Measurements from ENCODE around the gene KLF7.

The KLF7 gene

DNA sequence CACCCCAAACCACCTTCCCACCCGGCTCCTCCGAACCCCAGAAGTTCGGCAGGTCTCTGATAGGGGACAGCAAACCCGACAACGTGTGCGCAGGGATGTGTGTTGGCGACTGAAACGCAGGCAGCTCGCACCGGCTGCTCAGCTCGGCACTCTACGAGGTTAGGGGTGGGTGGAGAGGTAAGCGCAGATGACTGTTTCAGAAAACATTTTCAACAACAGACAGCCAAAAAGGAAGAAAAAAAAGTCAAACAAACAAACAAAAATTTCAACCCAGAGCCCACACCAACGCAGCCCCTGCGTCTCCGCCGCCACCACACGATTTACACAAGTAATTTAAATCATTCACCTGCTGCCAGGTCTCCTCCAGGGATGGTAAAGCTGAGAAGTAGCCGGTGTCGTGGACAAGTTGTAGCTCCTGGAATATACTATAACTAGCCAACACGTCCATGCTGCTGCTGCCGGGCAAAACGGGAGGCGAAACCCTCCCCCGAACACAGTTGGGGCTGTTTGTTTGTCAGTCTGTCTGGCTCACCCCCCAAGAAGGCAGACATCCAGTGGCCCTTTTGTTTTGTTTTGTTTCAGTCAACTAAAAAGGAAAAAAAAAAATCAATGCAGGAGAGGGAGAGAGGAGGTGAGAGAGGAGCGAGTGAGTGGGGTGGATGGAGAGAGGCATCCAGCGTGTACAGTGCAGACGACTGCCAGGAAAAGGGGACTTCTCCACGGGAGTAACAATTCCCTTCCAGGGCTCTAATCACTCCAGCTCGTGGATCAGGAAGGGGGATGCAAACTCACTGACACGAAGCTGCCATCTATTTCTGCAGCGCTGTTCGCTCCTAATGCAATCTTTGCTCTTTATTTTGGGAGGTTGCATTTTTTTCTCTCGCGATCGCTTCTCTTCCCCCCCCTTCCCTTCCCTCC, at the start of gene KLF7:
Gene KLF7, minus strand, starts transcription at position 828 of the 918 bp plus-strand sequence. Its CDS starts 380 bp downstream, at position 448.
- DNase-seq (ENCODE audit: low spot score): peak; percentile 61

DNA sequence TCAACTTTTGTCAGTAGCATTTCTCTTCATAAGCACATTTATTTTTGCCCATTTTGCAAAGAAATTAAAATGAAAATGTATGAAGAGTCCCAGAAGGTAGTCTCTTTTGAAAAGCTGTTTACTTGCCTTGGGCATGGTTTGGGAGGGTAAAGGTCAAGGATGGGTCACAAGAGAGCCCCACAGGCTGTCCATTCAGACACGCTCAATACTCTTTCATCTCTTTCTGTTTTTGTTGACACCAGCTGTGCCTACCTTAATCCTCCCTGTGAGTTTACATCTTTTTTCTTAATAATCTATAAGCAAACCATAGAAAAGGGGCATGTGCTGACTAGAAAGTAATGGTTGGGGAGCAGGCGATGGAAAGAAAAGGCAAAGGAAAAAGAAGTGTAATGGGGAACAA, 49.6 kb upstream of the KLF7 start:
- DNase-seq (ENCODE audit: low spot score): no peak

DNA sequence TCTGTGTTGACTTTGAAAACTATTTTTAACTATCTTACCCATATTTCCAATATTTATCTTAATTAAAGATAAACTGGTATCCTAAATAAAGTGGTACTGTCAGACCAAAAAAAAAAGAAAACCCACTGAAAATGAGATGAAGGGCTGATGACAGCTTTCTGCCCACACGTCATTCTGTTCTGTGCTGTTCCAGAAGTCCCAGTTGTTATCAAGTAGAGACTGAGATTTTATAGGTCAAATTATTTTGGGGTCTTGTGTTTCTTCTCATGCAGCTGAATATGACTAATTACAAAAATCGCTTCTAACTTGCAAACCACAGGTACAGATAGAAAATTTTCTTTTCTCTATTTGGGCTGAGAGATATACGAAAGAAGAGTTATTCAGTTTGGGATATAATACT, 48.7 kb upstream of the KLF7 start:
- DNase-seq (ENCODE audit: low spot score): no peak

DNA sequence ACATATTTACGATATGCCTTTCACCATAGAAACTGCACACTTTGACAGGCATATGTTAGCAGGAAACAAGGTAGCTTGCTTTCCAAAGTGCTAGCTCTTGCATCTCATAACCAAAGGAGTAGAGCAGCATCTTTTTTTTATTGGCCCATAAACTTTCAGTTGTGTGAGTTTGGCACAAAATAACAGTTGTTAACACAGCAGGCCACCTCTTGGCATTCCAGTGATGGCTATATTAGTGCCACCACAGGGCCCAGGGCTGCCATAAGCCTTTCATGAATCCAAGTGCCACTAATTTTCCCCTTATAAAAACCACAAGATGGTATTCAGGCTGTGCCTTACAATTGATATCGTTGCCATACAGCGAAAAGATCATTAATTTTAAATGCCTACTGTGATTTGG, 40.3 kb upstream of the KLF7 start:
- no peak for DNase-seq (ENCODE audit: low spot score)

DNA sequence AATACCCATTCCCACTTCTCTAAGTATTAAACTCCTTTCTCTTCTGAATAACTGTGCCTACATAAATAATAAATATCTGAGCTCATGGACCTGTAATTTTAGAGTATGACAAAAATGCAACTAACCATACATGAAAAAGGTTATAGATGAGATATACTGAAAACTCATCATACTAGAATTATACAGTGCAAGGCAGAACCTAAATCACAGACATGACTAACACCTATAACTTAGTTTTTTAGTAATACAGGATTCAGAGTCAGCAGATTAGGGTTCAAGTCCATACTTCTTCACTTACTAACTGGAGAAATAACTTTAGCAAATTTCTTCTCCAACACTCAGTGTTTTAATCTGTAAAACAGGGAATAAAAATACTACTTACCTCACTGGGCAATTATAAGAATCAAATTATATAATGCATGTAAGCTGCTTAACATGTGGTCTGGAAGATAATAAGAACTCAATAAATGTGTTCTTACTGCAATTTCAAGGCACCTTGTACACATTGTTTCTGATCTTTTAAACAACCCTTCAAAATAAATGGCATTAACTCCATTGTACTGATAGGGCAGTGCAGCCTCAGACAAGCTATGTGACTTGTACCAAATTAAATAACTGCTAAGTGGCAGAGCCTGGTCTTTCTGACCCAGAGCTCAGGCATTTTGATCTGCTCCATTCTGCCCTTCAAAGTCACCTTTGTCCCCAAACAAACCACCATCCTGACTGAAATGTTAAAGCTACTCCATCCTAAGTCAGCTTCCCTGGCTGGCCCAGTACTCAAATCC, 39.6 kb upstream of the KLF7 start:
- DNase-seq (ENCODE audit: low spot score): no peak

- DNase-seq (ENCODE audit: low spot score): no peak
Observed at GRCh38 chr2:207203056-207203455, 37.3 kb upstream of the KLF7 start.

- no peak for DNase-seq (ENCODE audit: low spot score)
Observed at GRCh38 chr2:207202645-207203044, 36.9 kb upstream of the KLF7 start.

GRCh38 chr2:207201416-207201815, 35.7 kb upstream of the KLF7 start:
- DNase-seq (ENCODE audit: low spot score): no peak

DNA sequence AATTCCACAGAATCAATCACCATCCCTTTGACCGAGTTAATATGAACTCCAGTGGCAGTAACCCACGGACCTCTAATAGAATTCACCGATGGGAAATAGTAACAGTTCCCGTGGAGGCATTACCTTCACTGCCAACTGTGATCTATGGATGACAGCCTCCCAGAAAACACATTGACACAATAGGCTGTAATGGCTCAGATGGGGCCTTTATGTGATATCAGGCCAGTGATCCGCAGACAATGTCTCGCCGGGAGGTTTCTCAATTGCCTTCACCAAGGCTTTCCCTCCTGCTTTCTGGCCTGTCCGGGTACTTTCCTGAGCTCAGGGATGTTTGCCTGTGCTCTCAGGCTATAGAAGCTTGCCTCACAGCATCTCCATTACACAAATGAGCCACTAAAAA, 34.4 kb upstream of the KLF7 start:
- DNase-seq (ENCODE audit: low spot score): no peak

DNA sequence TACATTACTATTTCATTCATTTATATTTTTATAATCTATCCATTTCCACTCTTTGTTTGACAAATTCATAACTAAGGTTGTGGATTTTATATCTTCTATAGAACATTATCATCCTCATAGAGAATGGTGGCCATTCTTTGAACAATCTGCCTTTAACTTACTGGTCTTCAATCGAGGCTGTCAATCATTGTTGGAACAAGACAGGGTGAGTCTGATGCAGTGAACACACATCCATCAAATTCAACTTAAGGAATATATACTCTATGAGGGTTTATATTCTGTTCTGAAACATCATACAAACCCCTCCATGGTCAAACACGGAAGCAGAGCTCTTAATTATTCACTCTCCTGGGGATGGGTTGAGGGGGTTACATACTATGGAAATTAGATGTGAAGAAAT, 28.3 kb upstream of the KLF7 start:
- no peak for DNase-seq (ENCODE audit: low spot score)

DNA sequence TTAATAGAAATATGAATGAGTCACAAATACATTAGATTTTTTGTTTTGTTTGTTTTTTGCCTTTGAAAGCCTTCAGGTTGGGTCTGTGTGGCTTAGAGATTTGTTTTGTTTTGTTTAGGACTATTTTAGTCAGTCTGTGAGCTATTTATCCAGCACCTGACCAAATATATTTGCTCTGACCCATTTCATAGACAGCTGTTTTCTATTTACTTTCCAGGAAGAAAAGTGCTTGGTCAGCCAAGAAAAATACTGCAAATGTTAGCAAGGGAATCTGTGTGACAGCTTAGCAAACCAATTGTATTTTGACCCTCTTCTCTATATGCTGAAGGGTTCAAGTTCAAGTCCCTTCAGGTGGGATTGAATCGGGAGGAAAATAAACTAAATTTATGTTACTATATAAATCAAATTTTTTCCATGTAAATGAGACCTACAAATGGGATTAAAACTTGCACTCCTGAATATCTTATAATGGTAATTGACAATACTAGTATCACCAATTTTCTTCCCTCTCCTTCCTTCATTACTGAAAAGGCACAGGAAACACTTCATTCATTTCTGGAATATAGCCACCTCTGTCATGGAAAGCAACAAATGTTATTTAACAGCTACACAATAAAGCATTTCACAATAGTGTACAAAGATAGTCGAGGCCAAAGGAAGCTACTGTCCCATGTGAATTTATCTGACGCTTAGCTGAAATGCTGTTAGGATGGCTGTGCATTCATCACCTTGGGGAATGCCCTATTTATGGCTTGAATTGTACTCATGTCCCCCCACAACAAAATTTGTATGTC, 23.1 kb upstream of the KLF7 start:
- no peak for DNase-seq (ENCODE audit: low spot score)

DNA sequence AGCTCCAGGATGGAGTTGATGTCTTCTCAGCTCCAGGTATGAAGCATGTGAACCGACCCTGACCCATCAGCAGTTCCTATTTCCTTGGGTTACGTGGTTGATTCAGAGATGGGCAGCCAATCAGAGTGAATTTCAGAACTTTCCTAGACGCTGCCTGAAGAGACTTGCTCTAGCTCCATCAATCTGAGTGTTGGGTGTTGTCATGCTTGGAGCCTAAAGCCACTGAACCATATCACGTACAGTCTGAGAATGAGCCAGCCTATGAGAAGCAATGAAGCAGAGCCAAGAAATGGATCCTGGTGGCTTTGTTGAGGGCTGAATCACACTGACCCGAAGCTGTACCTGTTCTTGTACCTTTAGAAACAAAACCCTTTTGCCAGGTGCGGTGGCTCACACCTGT, 19.6 kb upstream of the KLF7 start:
- no peak for DNase-seq (ENCODE audit: low spot score)

GRCh38 chr2:207184768-207185167, 19.0 kb upstream of the KLF7 start:
- no peak for DNase-seq (ENCODE audit: low spot score)

DNA sequence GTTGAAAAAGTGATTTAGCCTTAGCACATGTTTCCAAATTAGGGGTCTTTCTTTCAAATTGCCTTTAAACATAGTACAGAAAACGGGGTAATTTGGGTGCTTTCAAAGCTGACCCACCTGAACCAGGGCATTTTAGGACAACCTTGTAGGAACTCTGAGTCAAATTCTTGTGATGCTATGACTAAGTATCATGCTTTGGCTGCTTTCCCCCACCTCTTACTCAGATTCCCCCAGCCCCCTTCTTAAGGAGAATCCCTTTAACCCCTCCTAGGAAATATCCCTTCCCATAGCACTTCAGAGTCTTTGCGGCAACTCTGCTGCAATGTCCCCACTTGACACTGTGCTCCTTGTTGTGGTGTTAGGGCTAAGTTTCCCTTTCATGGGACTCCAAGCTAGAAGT, 18.6 kb upstream of the KLF7 start:
- no peak for DNase-seq (ENCODE audit: low spot score)

DNA sequence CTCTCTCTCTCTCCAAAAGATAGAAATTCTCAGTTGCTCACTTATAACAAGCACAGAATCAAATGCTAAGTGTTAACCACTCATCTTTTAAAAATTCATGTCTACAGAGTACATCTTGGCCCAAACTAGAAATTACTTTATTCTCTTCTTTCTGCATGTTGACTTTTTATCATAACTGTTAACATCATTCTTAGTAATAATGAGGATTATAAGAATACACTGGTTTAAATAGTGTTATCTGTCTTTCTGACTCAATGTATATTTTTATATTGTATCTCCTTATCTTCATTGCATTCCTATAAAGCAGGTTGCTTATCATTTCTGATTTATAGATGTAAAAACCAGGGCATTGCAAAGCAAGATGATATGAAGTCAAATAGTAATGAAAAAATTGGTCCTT, 17.8 kb upstream of the KLF7 start:
- no peak for DNase-seq (ENCODE audit: low spot score)

DNA sequence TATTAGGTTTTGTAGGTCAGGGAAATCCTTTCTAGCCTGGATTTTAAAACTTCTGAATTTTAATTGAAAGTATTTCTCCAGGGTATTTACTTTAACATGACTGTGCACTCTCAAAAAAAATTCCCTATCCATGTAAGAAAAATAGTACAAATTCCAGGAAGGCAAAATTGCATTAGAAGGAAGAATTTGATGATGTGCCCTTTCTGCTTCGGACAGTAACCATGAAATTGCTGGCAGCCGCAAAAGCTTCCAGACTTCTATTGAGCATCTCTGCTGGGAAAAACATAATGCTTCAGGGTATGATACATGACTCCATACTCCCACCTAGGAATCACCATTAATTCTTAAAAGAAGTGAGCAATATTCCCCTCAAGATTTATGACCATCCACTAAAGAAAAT, 17.2 kb upstream of the KLF7 start:
- DNase-seq (ENCODE audit: low spot score): no peak

DNA sequence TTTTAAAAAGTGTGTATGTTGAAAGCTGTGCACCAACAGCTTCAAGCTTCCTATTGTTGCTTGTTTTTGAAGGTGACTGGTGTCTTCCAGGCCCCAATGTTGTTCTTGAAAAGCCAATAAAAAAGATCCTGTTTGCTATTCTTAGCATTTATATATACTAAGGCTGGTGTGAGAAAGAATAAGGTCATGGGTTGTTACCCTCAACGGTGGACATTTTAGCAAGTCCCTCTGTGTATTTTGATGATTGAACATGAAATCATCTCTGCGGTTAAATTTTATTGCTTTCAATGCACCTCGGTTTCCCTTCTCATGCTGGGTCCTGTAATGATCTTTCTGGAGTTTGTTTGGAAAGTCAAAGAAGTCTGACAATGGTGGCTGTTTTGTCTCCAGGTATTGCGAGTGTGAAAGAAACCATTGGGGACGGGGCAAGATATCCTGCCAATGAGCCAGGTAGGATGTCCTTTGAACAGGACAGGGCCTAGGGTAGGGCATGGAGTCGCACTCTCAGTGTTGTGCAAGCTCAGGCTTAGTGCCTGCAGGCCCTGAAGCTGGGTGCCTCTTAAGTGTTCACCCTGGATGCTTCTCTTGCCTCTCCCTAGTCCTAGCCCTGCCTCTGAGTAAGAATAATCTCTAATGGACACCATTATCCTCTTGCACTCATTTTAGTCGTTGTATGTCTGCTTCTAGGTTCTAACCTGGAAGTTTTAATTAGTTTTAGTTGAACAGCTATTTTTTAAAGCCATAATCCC, 16.0 kb upstream of the KLF7 start:
- DNase-seq (ENCODE audit: low spot score): no peak

- no peak for DNase-seq (ENCODE audit: low spot score)
Observed at GRCh38 chr2:207180741-207181140, 15.0 kb upstream of the KLF7 start.

DNA sequence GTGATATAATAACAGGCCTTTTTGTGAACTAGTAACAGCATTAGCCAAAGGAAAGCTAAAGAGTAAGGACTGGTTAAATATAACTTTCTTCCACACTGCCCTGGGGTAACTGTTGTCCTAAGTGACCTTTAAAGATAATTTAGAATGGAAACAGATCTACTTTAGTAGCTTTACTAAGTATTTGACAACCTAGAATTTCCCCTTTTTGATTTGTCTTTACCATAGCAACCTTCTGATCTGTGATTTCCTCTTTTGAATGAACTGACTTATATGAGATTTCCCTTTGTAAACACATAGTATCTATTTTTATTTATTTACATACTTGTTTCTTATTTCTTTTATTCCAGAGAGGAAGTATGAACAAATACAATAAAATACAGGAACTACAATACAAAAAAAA, 10.5 kb upstream of the KLF7 start:
- no peak for DNase-seq (ENCODE audit: low spot score)

DNA sequence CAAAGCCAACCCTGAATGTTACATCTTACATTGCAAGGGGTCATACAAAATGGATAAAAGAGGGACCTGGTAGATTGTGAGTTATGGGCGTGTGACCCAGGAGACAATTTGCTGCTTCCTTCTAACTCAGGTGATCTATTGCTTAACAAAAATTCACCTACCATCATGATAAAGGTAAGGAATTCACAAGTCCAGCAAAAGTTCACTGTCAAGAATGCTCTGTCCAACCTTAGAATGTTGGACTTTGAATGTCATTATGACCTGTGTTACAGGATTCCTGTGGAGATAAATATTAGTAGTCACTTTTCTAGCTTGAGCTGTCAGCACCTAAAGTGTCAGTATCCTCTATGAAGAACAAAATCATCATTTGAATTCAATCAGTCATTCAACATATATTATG, 7.9 kb upstream of the KLF7 start:
- no peak for DNase-seq (ENCODE audit: low spot score)

DNA sequence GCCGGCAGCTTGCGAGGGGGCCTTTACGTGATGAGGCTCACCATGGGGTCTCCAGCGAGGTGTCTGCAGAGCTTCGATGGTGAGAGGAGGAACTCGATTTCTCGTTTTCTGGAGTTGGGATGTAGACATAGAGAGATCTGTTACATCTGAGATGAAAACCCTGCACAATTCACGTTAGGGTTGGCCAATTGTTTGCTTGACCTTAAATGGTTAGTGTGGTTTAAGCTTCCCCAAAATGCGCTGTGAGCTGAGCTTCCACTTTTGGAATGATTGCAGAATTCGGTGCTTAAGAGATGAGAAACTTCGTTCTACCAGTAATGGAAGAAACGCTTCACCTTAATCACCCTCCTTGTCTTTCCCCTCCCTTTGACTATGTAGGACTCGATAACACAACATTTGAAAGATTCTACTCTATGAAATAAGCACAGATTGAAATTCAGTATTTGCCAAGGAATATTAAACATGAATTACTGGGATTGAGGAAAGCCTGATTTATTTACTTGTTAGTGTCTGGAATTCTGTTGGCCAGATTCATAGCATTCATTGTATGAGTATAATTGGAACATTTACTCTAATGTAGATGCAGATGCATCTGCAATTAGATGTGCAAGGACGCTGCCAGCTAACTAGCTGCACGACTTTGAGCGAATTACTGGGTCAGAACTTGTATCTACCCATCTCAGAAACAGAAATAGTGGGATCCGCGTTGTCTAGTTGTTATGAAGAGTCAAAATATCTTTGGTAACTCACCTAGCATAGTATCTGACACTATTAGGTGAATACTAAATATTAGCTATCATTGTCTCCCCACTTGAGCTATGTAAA, 1.6 kb upstream of the KLF7 start:
- DNase-seq (ENCODE audit: low spot score): no peak
